ENCODE measurements around the gene JAG2. TPM values are rescaled to one million over a fixed set of nuclear protein-coding genes. Genes with fewer than 3 reads are reported as not detected.

The JAG2 gene
- total RNA-seq = 0.86 and 1.9 TPM in 2 replicates

DNA sequence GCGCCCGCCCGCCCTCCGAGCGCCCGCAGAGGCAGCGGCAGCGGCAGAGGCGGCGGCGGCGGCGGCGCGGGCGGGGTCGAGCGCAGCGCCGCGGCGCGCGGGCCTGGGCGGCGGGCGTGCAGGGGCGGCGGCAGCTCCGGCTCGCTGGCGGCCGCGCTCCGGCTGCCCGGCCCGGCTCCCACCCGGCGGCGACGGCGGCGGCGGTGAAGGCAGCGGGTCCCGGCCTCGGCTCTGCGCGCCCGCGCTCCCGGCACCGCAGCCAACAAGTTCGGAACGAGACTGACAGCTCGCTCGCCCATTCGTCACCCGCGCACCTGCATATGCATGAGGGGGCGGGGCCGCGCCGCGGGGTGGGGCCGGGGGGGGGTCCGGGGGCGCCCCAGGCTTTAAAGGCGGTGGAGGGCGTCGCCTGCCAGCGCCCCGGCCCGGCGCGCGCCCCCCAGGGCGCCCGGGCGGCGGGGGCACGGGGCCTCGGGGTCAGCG is at the start of gene JAG2:
Gene JAG2 (minus strand): TSS at position 281 of the 483 bp plus-strand sequence. CDS start 356 bp downstream, outside the sequence.
- H3K4me3 ChIP-seq (ENCODE audit: low read depth, low read length) = peak within 1 kb of the TSS; percentile 40
- DNase-seq (ENCODE audit: low read depth) = no peak

DNA sequence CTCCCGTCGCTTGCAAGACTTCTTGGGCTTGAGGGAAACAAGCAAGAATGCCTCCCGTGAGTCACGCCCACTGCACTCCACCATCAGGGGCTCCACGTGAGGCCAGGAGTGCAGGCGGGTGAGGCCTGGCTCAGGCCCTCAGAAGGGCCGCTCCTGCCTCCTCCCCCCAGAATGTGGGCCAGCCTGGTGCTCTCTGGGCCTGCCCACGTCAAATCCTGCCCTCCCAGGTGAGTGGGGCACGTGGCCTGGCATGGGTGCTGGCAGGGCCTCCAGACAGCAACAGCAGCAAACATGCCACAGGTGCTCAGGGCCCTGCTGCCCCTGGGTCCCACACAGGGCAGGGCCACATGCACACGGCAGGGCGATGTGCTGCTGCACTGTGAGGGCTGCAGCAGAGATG is 49.2 kb upstream of the JAG2 start:
- DNase-seq (ENCODE audit: low read depth) = no peak
- H3K4me3 ChIP-seq (ENCODE audit: low read depth, low read length) = no peak overlapping the region
- TF ChIP-seq, protein P1, sequence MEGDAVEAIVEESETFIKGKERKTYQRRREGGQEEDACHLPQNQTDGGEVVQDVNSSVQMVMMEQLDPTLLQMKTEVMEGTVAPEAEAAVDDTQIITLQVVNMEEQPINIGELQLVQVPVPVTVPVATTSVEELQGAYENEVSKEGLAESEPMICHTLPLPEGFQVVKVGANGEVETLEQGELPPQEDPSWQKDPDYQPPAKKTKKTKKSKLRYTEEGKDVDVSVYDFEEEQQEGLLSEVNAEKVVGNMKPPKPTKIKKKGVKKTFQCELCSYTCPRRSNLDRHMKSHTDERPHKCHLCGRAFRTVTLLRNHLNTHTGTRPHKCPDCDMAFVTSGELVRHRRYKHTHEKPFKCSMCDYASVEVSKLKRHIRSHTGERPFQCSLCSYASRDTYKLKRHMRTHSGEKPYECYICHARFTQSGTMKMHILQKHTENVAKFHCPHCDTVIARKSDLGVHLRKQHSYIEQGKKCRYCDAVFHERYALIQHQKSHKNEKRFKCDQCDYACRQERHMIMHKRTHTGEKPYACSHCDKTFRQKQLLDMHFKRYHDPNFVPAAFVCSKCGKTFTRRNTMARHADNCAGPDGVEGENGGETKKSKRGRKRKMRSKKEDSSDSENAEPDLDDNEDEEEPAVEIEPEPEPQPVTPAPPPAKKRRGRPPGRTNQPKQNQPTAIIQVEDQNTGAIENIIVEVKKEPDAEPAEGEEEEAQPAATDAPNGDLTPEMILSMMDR (IDR thresholded peaks at IDR 0.05; ENCODE audit: insufficient read depth, low read depth, low read length) = no peak

More for the DNA sequence above, at the start of gene JAG2:
- TF ChIP-seq, protein P1 (IDR thresholded peaks at IDR 0.05; ENCODE audit: insufficient read depth, low read depth, low read length) = no peak

DNA sequence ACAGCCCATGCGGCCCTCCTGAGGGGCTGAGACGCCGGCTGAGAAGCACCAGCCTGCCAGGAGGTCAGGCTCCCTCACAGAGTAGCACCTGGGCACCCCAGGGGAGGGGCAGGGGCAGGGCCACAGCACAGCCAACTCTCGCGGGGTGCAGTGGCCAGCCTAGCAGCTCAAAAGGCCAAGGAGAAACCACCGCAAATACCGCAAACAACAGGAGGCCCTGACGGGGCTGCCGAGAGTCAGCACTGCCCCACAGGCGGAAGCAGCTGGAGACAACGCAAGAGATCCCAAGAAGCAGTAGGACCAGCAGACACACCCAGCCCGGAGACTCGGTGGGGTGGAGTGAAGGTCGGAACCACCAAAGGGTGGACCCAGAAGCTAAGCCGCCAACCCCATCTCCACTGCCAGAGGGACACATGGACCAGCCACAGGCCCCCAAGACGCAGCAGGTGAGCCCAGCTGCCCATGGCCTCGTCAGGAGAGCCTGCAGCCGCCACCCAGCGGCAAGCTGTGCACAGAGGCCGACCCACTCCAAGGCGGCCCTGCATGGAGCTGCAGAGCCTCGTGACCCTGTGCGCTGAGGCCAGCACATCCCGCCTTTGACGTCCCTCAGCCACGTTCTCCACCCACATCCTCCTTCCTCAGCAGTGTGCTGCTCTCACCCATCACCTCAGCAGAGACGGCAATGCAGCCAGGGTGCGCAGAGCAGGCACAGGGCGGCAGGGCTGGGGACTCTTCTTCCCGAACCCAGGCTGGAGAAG is 48.1 kb upstream of the JAG2 start:
- no peak overlapping the region for H3K4me3 ChIP-seq (ENCODE audit: low read depth, low read length)
- TF ChIP-seq, protein P1 (IDR thresholded peaks at IDR 0.05; ENCODE audit: insufficient read depth, low read depth, low read length) = no peak
- DNase-seq (ENCODE audit: low read depth) = no peak

DNA sequence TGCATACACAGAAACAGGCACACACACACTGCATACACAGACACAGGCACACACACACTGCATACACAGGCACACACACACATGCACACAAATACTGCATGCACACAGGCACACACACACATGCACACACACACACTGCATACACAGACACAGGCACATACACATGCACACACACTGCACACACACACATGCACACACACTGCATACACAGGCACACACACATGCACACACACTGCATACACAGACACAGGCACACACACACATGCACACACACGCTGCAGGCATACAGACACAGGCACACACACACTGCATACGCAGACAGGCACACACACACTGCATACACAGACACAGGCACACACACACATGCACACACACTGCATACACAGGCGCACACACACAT is 47.0 kb upstream of the JAG2 start:
- TF ChIP-seq, protein P1 (IDR thresholded peaks at IDR 0.05; ENCODE audit: insufficient read depth, low read depth, low read length) = no peak
- H3K4me3 ChIP-seq (ENCODE audit: low read depth, low read length) = no peak overlapping the region
- no peak for DNase-seq (ENCODE audit: low read depth)

DNA sequence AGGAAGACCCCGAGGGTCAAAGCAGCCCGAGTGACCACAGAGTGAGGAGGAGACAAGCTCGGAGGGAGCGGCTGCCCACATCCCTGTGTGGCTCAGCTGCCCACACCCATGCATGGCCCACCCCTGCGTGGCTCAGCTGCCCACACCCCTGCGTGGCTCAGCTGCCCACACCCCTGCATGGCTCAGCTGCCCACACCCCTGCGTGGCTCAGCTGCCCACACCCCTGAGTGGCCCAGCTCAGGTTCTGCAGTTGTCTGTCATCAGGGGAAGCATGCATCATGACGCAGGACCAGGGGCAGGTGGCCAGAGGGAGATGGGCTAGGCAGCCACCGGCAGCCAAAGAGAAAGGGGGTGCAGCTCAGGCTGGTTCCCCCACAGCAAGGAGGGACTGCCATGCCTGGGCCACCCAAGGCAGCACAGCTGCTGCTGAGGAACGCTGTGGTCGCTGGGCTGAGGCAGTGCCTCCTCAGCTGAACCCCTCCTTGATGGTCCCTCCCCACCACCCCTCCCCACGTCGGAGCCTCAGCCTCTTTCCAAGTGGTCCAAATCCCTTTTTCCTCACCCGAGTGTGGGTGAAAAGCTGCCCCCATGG is 45.8 kb upstream of the JAG2 start:
- TF ChIP-seq, protein P1 (IDR thresholded peaks at IDR 0.05; ENCODE audit: insufficient read depth, low read depth, low read length) = no peak
- no peak overlapping the region for H3K4me3 ChIP-seq (ENCODE audit: low read depth, low read length)
- DNase-seq (ENCODE audit: low read depth) = no peak

DNA sequence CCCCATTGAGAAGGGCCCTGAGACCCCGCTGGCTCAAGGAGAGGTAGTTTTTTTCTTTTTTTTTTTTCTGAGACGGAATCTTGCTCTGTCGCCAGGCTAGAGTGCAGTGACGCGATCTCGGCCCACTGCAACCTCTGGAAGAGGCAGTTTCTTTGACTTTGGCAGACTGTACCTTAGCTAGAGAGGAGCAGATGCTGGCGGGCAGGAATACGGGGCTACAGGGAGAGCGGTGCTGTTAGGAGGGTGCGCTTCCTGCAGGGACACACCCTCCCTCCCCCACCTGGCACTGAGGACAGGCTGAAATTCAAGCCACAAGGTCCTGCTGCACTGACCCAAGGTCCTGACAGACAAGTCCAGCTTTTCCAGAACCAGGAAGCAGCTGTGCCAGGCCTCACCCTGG is 44.8 kb upstream of the JAG2 start:
- H3K4me3 ChIP-seq (ENCODE audit: low read depth, low read length) = no peak overlapping the region
- no peak for DNase-seq (ENCODE audit: low read depth)
- TF ChIP-seq, protein P1 (IDR thresholded peaks at IDR 0.05; ENCODE audit: insufficient read depth, low read depth, low read length) = no peak

All from fibroblast of villous mesenchyme (primary cell).